IMR-90 (cell line): Measurements from ENCODE around the gene MYCBP2. TPM values are rescaled to one million over a fixed set of nuclear protein-coding genes. Genes with fewer than 3 reads are reported as not detected.

ENCODE experiments used
- ATAC-seq: fragments of 200-7000 bp; cut with Tn5 transposase; 2 replicates; pipeline ENCODE4 v1.9.1; 2020; ENCODE audit warnings: low read depth, mild to moderate bottlenecking, moderate library complexity
- BruUV-seq: library from RNA; stranded (reverse); fragments of 400-500 nt; replicated peaks from 2 replicates; lab custom pipeline; 2021; lab: Mats Ljungman, UMichigan
- CTCF ChIA-PET: fragments of 300-600 bp; formaldehyde crosslinking; extraction: SDS; loops from one replicate; lab custom pipeline; 2021; ENCODE audit warnings: antibody characterized with exemption; lab: Yijun Ruan, JAX
- POLR2A ChIA-PET: fragments of 300-600 bp; sonication (Branson Sonifier 250); formaldehyde crosslinking; loops from one replicate; lab custom pipeline; 2022; ENCODE audit warnings: antibody characterized with exemption; ENCODE audit not compliant: unreplicated experiment; lab: Charles Lee
- DNase-seq: peaks from one replicate; pipeline ENCODE4 v3.0.0; 2013
- H2AFZ ChIP-seq: replicated peaks from 2 replicates; pipeline ENCODE3; 2013; ENCODE audit warnings: low read length, mild to moderate bottlenecking; ENCODE audit not compliant: poor library complexity
- H2AK5ac ChIP-seq: 2 replicates; pipeline ENCODE4 v1.6.1; 2013; ENCODE audit warnings: low read depth, low read length, inconsistent platforms
- H2AK9ac ChIP-seq: replicated peaks from 2 replicates; pipeline ENCODE3; 2013; ENCODE audit warnings: mild to moderate bottlenecking, low read depth, low read length, moderate library complexity; ENCODE audit not compliant: poor library complexity
- H2BK120ac ChIP-seq: 2 replicates; pipeline ENCODE4 v1.6.1; 2013; ENCODE audit warnings: low read depth, low read length, inconsistent platforms
- H2BK15ac ChIP-seq: 3 replicates; pipeline ENCODE4 v1.6.1; 2013; ENCODE audit warnings: low read depth, low read length, inconsistent platforms
- H2BK20ac ChIP-seq: 2 replicates; pipeline ENCODE4 v1.6.1; 2013; ENCODE audit warnings: low read depth, mild to moderate bottlenecking, inconsistent platforms, low read length, moderate library complexity
- H2BK5ac ChIP-seq: 2 replicates; pipeline ENCODE4 v1.6.1; 2013; ENCODE audit warnings: mild to moderate bottlenecking, low read depth, low read length, inconsistent platforms; ENCODE audit not compliant: poor library complexity, severe bottlenecking
- H3K14ac ChIP-seq: replicated peaks from 2 replicates; pipeline ENCODE4 v1.6.1; 2013; ENCODE audit warnings: low read depth, low read length, inconsistent platforms
- H3K18ac ChIP-seq: 2 replicates; pipeline ENCODE4 v1.6.1; 2013; ENCODE audit warnings: low read depth, low read length, control low read depth
- H3K23ac ChIP-seq: 2 replicates; pipeline ENCODE4 v1.6.1; 2013; ENCODE audit warnings: low read depth, low read length, inconsistent platforms
- H3K27ac ChIP-seq: 2 replicates; pipeline ENCODE4 v1.5.1; 2013; ENCODE audit warnings: mild to moderate bottlenecking, control low read depth, low read length; ENCODE audit not compliant: insufficient read depth
- H3K27me3 ChIP-seq: 2 replicates; pipeline ENCODE4 v1.6.1; 2013; ENCODE audit warnings: low read length; ENCODE audit not compliant: control insufficient read depth, insufficient read depth
- H3K36me3 ChIP-seq: 2 replicates; pipeline ENCODE4 v1.6.1; 2013; ENCODE audit warnings: low read length, mixed read lengths; ENCODE audit not compliant: control insufficient read depth, insufficient read depth
- H3K4ac ChIP-seq: 2 replicates; pipeline ENCODE4 v1.6.1; 2013; ENCODE audit warnings: low read depth, low read length, inconsistent platforms
- H3K4me1 ChIP-seq: 2 replicates; pipeline ENCODE4 v1.6.1; 2013; ENCODE audit warnings: low read length, mixed read lengths; ENCODE audit not compliant: control insufficient read depth, insufficient read depth
- H3K4me2 ChIP-seq: 2 replicates; pipeline ENCODE4 v1.6.1; 2013; ENCODE audit warnings: low read depth, mild to moderate bottlenecking, control low read depth, low read length, moderate library complexity
- H3K4me3 ChIP-seq: 2 replicates; pipeline ENCODE4 v1.5.1; 2013; ENCODE audit warnings: low read depth, mild to moderate bottlenecking, control low read depth, low read length, moderate library complexity; ENCODE audit not compliant: insufficient read depth
- H3K56ac ChIP-seq: 2 replicates; pipeline ENCODE4 v1.6.1; 2013; ENCODE audit warnings: low read length, inconsistent platforms; ENCODE audit not compliant: insufficient read depth; ENCODE audit errors: extremely low read depth
- H3K79me1 ChIP-seq, 2 experiments: 2 replicates each; pipeline ENCODE4 v1.6.1; 2013; ENCODE audit warnings: low read length in 2 of 2, inconsistent platforms in 1 of 2, low read depth in 1 of 2
- H3K9ac ChIP-seq: 2 replicates; pipeline ENCODE4 v1.6.1; 2013; ENCODE audit warnings: low read depth, low read length, control low read depth
- H3K9me1 ChIP-seq: 2 replicates; pipeline ENCODE4 v1.6.1; 2013; ENCODE audit warnings: low read length, inconsistent platforms; ENCODE audit not compliant: insufficient read depth
- H3K9me3 ChIP-seq: 2 replicates; pipeline ENCODE4 v1.6.1; 2013; ENCODE audit warnings: low read length; ENCODE audit not compliant: control insufficient read depth, insufficient read depth
- H4K20me1 ChIP-seq: 2 replicates; pipeline ENCODE4 v1.6.1; 2013; ENCODE audit warnings: low read length, inconsistent platforms; ENCODE audit not compliant: insufficient read depth
- H4K5ac ChIP-seq: 2 replicates; pipeline ENCODE4 v1.6.1; 2013; ENCODE audit warnings: mild to moderate bottlenecking, low read depth, low read length, control low read depth
- H4K8ac ChIP-seq, 2 experiments: 2 replicates each; pipeline ENCODE4 v1.6.1; 2013; ENCODE audit warnings: low read depth in 2 of 2, low read length in 2 of 2, control low read depth in 1 of 2, inconsistent platforms in 1 of 2
- H4K91ac ChIP-seq: 2 replicates; pipeline ENCODE4 v1.6.1; 2013; ENCODE audit warnings: low read depth, low read length, inconsistent platforms; ENCODE audit not compliant: insufficient read depth
- BHLHE40 ChIP-seq: fragments of 150-350 bp; IDR thresholded peaks from 2 replicates; pipeline ENCODE4 v1.6.1; 2016; ENCODE audit warnings: mild to moderate bottlenecking, low read depth, low read length
- CEBPB ChIP-seq: IDR thresholded peaks from 2 replicates; pipeline ENCODE4 v1.6.1; 2012; ENCODE audit warnings: low read depth, low read length, improper control_type of control experiment
- CHD1 ChIP-seq: IDR thresholded peaks from 2 replicates; pipeline ENCODE4 v1.6.1; 2012; ENCODE audit warnings: low read depth, low read length, improper control_type of control experiment
- CTCF ChIP-seq: conservative IDR thresholded peaks from 2 replicates; pipeline ENCODE4 v1.5.1; 2012; ENCODE audit warnings: mild to moderate bottlenecking, low read depth, low read length, improper control_type of control experiment
- FOS ChIP-seq: fragments of 150-350 bp; IDR thresholded peaks from 2 replicates; pipeline ENCODE4 v1.6.1; 2016; ENCODE audit warnings: low read depth, low read length
- MAFK ChIP-seq: IDR thresholded peaks from 2 replicates; pipeline ENCODE4 v1.6.1; 2012; ENCODE audit warnings: low read depth, low read length, improper control_type of control experiment
- MAZ ChIP-seq: IDR thresholded peaks from 2 replicates; pipeline ENCODE4 v1.6.1; 2012; ENCODE audit warnings: low read depth, mild to moderate bottlenecking, low read length, improper control_type of control experiment, moderate library complexity, borderline replicate concordance
- MXI1 ChIP-seq: IDR thresholded peaks from 2 replicates; pipeline ENCODE4 v1.6.1; 2012; ENCODE audit warnings: low read depth, mild to moderate bottlenecking, low read length, moderate library complexity, borderline replicate concordance
- NFE2L2 ChIP-seq: fragments of 150-350 bp; IDR thresholded peaks from 2 replicates; pipeline ENCODE4 v1.6.1; 2016; ENCODE audit warnings: low read depth, mild to moderate bottlenecking, low read length
- POLR2A ChIP-seq: IDR thresholded peaks from 2 replicates; pipeline ENCODE4 v1.6.1; 2012; ENCODE audit warnings: mild to moderate bottlenecking, low read depth, low read length
- RAD21 ChIP-seq: IDR thresholded peaks from 2 replicates; pipeline ENCODE4 v1.6.1; 2012; ENCODE audit warnings: low read length, improper control_type of control experiment
- RCOR1 ChIP-seq: IDR thresholded peaks from 2 replicates; pipeline ENCODE4 v1.6.1; 2012; ENCODE audit warnings: mild to moderate bottlenecking, low read length, improper control_type of control experiment; ENCODE audit not compliant: insufficient replicate concordance
- RFX5 ChIP-seq: IDR thresholded peaks from 2 replicates; pipeline ENCODE4 v1.8.0; 2012; ENCODE audit warnings: low read depth, mild to moderate bottlenecking, low read length, moderate library complexity
- SMC3 ChIP-seq: fragments of 150-350 bp; IDR thresholded peaks from 2 replicates; pipeline ENCODE4 v1.6.1; 2016; ENCODE audit warnings: low read depth, mild to moderate bottlenecking, antibody characterized with exemption, low read length, moderate library complexity
- USF2 ChIP-seq: fragments of 150-350 bp; IDR thresholded peaks from 2 replicates; pipeline ENCODE4 v1.6.1; 2017; ENCODE audit warnings: mild to moderate bottlenecking, antibody characterized with exemption, low read length, low read depth
- WGBS, 2 experiments: methylation state at CpG; one replicate each; pipeline versions ENCODE4 v1.1.5 to v1.1.7; 2013; ENCODE audit warnings: missing lambda C conversion rate in 2 of 2; ENCODE audit not compliant: insufficient read length in 1 of 2; ENCODE audit errors: extremely low coverage in 2 of 2; 5-methylcytosine and 5-hydroxymethylcytosine counted together
- dilution Hi-C: fragments of 300-500 bp; cut with HindIII; formaldehyde crosslinking; loops from one replicate; pipeline ENCODE4 v1.14.3; 2018; ENCODE audit warnings: low sequenced_read_pairs; ENCODE audit not compliant: unreplicated experiment
- in situ Hi-C: fragments of 300-500 bp; cut with MboI; formaldehyde crosslinking; loops from 3 replicates; pipeline ENCODE4 v1.14.3; 2019; ENCODE audit warnings: low sequenced_read_pairs, inconsistent platforms, mixed read lengths
- intact Hi-C: fragments of 100-400 bp; cut with micrococcal nuclease; formaldehyde crosslinking; loops from 2 replicates; pipeline ENCODE4 v1.10.0; 2022
- polyA plus RNA-seq, 3 experiments: library from polyadenylated mRNA; depleted of rRNA; stranded (reverse); fragments of >200 nt; gene quantifications; 2 replicates each; pipeline ENCODE4 v1.2.3, GENCODE V29; 2012; ENCODE audit warnings: low replicate concordance in 1 of 3
- total RNA-seq: library from RNA; depleted of rRNA; stranded (reverse); fragments of >200 nt; gene quantifications from 2 replicates; pipeline ENCODE4 v1.2.3, GENCODE V29; 2012
- TF ChIP-seq, protein P1 (sequence below): fragments of 150-350 bp; IDR thresholded peaks from 2 replicates; pipeline ENCODE4 v1.6.1; 2016; ENCODE audit warnings: low read depth, mild to moderate bottlenecking, low read length, moderate library complexity, borderline replicate concordance

MYCBP2 gene
- total and polyA plus RNA-seq, 2 of the 4 experiments (the other 2 are of a cell fraction): 20.1 to 43.2 TPM

DNA sequence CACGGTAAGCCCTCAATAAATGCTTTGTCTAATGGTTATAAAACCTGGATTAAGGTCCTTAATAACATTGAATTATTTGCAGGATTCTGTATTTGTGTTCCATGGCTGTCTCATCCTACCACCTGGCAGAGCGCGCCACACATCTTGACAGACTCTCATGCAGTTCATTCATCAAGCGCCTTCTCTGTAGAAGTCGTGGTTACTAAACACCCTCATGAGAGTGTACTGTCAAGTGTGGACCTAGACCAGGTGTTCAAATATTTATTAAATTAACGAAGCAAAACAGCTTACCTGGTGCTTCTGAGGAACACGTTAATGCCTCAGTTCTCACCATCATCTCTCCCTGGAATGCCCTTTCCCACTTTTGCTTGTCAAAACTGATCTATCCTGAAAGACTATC is 286.8 kb downstream of the MYCBP2 start:
- no TSS peak for BruUV-seq
- in situ Hi-C loops: no loop called here
- Histone ChIP-seq H3K14ac (no peak overlapping the region), H2AK5ac (no peak overlapping the region), H3K36me3 (peaks cover 3% of the 10 kb centered on the region; the same call in 1 of the 2 replicates), H3K23ac (no peak overlapping the region), H2AK9ac (no peak overlapping the region), H4K91ac (no peak overlapping the region), H3K79me1 (no peaks in the 10 kb centered on the region), H2BK15ac (no peak overlapping the region), H2AFZ (no peak overlapping the region), H4K5ac (no peak overlapping the region), H3K4ac (no peak overlapping the region), H3K18ac (no peak overlapping the region), H3K4me2 (no peak overlapping the region), H3K9me1 (no peaks in the 10 kb centered on the region; the same call in none of the 2 replicates), H4K8ac (no peak overlapping the region), H2BK20ac (no peak overlapping the region), H3K4me3 (no peak overlapping the region), H3K27ac (no peak overlapping the region), H3K4me1 (peaks cover 1% of the 10 kb centered on the region; the same call in 1 of the 2 replicates), H2BK120ac (no peak overlapping the region), H3K9me3 (no peaks in the 10 kb centered on the region), H3K9ac (no peak overlapping the region), H3K56ac (no peak overlapping the region), H4K20me1 (no peaks in the 10 kb centered on the region), H3K27me3 (no peaks in the 10 kb centered on the region), H2BK5ac (no peak overlapping the region)
- intact Hi-C loops: no loop called here
- CTCF ChIA-PET: no interaction called here
- dilution Hi-C loops: no loop called here
- no peak for TF ChIP-seq CHD1
- no peak for TF ChIP-seq USF2
- TF ChIP-seq CTCF: no peak
- no peak for TF ChIP-seq MXI1
- no peak for TF ChIP-seq MAFK
- TF ChIP-seq RAD21: no peak
- no peak for TF ChIP-seq MAZ
- TF ChIP-seq, protein P1, sequence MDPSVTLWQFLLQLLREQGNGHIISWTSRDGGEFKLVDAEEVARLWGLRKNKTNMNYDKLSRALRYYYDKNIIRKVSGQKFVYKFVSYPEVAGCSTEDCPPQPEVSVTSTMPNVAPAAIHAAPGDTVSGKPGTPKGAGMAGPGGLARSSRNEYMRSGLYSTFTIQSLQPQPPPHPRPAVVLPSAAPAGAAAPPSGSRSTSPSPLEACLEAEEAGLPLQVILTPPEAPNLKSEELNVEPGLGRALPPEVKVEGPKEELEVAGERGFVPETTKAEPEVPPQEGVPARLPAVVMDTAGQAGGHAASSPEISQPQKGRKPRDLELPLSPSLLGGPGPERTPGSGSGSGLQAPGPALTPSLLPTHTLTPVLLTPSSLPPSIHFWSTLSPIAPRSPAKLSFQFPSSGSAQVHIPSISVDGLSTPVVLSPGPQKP: no peak
- TF ChIP-seq RCOR1: no peak
- TF ChIP-seq CEBPB: no peak
- TF ChIP-seq NFE2L2: no peak
- no peak for TF ChIP-seq RFX5
- no peak for TF ChIP-seq FOS
- no peak for TF ChIP-seq BHLHE40
- TF ChIP-seq SMC3: no peak
- no peak for TF ChIP-seq POLR2A
- POLR2A ChIA-PET: no interaction called here
- ATAC-seq (no peak), DNase-seq (no peak)
- WGBS, 2 experiments: no CpG with 5 or more reads among the region's 7 CpGs
